Frontal cortex (tissue), 4 donors: ENCODE data around the gene DNAJB4. TPM values are rescaled to one million over a fixed set of nuclear protein-coding genes. Genes with fewer than 3 reads are reported as not detected.
"Not testable (repeated sequence)": the region's sequence is repeated elsewhere in the genome, so short reads cannot be mapped to it uniquely, and the experiment has no call there.

Experiments used
- DNase-seq, 2 donors: peaks; one replicate each; pipeline ENCODE4 v3.0.0; 2012; ENCODE audit warnings: low spot score in 2 of 2
- FAIRE-seq: peaks from 2 replicates; lab custom pipeline; 2012; peaks lifted over from hg19 to GRCh38; lab: Jason Lieb, UNC
- total RNA-seq: library from RNA; depleted of rRNA; stranded (reverse); fragments of >200 nt; gene quantifications from one replicate; pipeline ENCODE4 v1.2.3, GENCODE V29; 2014
- donor health status: control.
- donor health status: control.
- donor health status: control.

Gene DNAJB4
- total RNA-seq, 1 donor from 2014 or later = 30.6 TPM

GRCh38 chr1:77987919-77988318 lies 16.8 kb upstream of the DNAJB4 start:
- no peak for FAIRE-seq
- DNase-seq = no peak

- no peak for FAIRE-seq
- DNase-seq = no peak
These were observed 15.0 kb upstream of the DNAJB4 start for GRCh38 chr1:77989744-77990143.

DNA sequence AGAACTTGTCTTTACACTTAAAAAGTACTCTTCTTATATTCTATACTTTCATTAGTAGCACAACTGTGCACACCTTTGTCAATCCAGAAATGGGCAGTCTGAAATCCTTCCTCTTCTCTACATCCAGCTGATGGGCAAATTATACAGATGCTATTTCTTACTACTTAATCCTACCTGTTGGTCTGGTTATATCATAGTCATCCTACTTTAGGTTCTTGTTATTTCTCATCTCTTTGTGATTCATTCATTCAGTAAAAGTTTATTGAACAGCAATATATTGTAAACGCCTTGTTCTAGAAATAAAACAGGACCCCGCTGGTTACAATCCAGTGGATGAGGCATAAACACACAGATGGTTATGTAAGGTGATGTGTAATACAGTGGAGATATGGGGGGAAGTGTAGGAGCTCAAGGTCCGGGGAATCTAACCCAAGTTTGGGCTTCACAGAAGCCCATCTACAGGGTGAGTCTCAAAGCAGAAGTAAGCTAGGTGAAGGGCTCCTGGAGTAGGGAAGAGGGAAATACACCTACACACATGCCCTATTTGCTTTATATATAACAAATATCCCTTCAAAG lies 14.0 kb upstream of the DNAJB4 start:
- FAIRE-seq = no peak
- no peak for DNase-seq

DNA sequence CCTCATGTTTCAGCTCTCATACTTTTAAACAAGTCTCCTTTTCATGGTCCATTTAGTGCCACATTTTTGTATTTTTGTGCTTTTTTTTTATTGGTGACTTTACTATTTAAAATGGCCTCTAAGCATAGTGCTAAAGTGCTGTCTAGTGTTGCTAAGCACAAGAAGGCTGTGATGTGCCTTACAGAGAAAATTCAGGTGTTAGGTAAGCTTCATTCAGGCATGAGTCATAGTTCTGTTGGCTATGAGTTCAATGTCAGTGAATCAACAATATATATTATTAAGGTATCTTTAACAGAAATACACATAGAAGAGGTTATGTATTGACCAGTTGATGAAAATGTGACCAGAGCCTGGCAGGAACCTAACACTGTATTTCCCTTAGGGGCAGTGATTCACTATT lies 13.1 kb upstream of the DNAJB4 start:
- DNase-seq (no peak), FAIRE-seq (no peak)

GRCh38 chr1:77994117-77994705 lies 10.5 kb upstream of the DNAJB4 start:
- DNase-seq = no peak
- no peak for FAIRE-seq

- no peak for FAIRE-seq
These were observed 8.0 kb upstream of the DNAJB4 start for GRCh38 chr1:77996734-77997133.

DNA sequence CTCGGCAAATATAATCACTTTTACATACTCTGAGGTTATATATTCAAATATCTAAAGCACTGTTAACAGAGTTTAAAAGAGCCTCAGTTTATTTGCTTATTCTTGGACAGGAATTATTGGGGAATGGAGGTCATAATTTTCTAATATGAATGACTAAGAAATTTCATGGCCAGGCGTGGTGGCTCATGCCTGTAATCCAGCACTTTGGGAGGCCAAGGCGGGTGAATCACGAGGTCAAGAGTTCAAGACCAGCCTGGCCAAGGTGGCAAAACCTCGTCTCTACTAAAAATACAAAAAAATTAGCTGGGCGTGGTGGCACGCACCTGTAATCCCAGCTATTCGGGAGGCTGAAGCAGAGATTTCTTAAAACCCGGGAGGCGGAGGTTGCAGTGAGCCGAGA lies 4.2 kb upstream of the DNAJB4 start:
- not testable (repeated sequence) for DNase-seq, FAIRE-seq

More at GRCh38 chr1:77996734-77997133, 8.0 kb upstream of the DNAJB4 start:
- DNase-seq = no peak

DNA sequence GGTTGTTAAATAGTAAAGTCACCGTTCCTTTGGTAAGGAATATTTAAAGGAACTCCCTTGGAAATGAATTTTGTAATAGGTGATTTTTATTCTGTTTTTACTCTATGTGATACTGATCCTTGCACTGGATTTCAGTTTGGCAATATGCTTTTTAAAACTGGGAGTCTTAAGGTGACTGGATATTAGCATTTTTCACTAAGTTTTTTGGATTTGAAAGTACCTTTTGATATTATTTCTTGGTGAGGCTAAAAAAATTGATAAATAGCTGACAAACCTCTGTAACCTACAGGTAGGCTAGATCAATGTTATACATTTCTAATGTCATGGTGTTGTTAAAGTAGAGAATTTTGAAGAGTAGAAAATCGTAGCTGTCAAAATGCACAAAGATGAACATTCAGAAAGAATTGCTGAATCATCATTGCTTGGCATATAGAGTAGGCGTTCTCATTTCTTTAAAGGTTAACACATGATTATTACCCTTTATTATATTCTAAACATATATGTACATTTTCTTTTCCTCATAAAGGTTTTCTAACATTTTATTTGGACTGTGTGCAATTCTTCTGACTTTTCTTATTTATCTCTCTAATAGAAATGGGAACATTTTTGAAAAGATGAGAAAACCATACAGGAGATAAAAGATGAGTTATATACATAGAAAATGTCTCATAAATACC lies 1.5 kb upstream of the DNAJB4 start:
- FAIRE-seq (peak; percentile 69), DNase-seq (no peak)

- FAIRE-seq (no peak), DNase-seq (no peak)
These were observed 639 bp upstream of the DNAJB4 start for GRCh38 chr1:78003882-78004718.

DNA sequence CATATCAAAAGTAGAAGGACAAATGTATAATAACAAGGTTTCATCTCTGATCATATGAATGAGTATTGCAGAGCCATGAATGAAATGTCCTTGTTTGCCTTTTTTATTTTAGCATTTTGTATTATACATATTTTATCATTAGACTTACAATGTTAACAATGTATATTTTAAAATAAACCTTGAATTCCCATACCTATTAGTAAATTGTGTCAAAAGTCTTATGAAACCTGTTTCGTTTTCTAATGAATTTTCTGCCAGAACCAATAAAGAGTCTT lies 646 bp downstream of the DNAJB4 start:
- FAIRE-seq (no peak), DNase-seq (no peak)

GRCh38 chr1:78005755-78006154 lies 1.0 kb downstream of the DNAJB4 start:
- DNase-seq (no peak), FAIRE-seq (peak; percentile 33)

- DNase-seq (no peak), FAIRE-seq (no peak)
These were observed 1.8 kb downstream of the DNAJB4 start for GRCh38 chr1:78006521-78006920.

DNA sequence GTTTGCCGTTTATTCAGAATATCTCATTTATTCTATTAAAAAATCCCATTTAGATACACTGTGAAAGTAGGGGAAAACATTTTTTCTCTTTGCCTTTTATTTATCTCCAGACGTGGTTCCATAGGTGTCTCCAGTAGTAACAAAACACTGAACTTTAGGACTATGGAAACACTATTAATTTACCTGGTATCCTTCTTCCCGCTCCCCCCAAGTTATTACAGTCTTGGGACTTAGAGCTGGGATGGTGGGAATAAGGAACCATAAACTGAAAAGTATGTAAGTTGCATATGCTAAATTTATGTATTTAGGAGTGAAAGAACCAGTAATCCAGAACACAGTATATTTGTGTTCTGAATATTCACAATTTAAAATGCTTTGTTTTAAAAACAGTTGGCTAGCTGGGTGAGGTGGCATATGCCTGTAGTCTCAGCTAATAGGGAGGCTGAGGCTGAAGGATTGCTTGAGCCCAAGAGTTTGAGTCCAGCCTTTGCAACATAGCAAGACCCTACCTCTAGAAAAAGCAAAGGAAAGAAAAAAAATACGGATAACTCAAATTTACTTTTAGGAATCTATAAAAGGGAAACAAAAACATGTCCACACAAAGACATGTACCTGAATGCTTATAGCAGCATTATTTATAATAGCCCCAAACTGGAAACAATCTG lies 3.1 kb downstream of the DNAJB4 start:
- no peak for FAIRE-seq
- no peak for DNase-seq

GRCh38 chr1:78009276-78009675 lies 4.5 kb downstream of the DNAJB4 start:
- FAIRE-seq (no peak), DNase-seq (no peak)

GRCh38 chr1:78009836-78010235 lies 5.1 kb downstream of the DNAJB4 start:
- DNase-seq = no peak
- FAIRE-seq = no peak

DNA sequence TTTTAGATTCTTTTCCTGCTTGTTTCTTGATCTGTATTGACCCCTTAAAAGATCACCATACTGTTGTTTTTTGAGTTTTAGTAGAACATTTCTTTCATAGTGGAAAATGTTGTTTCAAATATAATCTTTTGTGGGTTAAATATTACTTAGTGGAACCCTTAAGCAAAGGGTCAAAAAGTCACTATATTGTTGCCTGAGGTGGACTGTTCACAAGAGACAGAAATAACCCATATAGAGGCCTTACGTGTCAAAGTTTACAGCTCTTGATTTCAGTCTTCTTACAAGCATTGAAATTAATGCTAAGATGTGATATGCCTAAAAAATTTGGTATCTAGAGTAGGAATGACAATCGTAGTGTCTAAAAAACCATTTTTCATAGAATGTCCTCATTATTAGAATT lies 6.3 kb downstream of the DNAJB4 start:
- DNase-seq (no peak), FAIRE-seq (no peak)

GRCh38 chr1:78015148-78015547 lies 10.4 kb downstream of the DNAJB4 start:
- DNase-seq (no peak), FAIRE-seq (no peak)

- no peak for DNase-seq
- FAIRE-seq = no peak
These were observed 14.3 kb downstream of the DNAJB4 start for GRCh38 chr1:78019024-78019423.

- not testable (repeated sequence) for DNase-seq, FAIRE-seq
These were observed 16.4 kb downstream of the DNAJB4 start for GRCh38 chr1:78021134-78021533.

GRCh38 chr1:78029793-78030192 lies 25.1 kb downstream of the DNAJB4 start:
- FAIRE-seq = no peak
- DNase-seq = no peak
